NCI-H526 (cell line): ENCODE results near the gene CHEK2.
A peak's percentile ranks its signal among the peaks of the same experiment; 100 is the strongest.
"Not testable (repeated sequence)": the region's sequence is repeated elsewhere in the genome, so short reads cannot be mapped to it uniquely, and the experiment has no call there.

Experiments used
- DNase-seq, 2 experiments: peaks; one replicate each; lab custom pipeline; 2025; lab: John Stamatoyannopoulos, UW

The CHEK2 gene

DNA sequence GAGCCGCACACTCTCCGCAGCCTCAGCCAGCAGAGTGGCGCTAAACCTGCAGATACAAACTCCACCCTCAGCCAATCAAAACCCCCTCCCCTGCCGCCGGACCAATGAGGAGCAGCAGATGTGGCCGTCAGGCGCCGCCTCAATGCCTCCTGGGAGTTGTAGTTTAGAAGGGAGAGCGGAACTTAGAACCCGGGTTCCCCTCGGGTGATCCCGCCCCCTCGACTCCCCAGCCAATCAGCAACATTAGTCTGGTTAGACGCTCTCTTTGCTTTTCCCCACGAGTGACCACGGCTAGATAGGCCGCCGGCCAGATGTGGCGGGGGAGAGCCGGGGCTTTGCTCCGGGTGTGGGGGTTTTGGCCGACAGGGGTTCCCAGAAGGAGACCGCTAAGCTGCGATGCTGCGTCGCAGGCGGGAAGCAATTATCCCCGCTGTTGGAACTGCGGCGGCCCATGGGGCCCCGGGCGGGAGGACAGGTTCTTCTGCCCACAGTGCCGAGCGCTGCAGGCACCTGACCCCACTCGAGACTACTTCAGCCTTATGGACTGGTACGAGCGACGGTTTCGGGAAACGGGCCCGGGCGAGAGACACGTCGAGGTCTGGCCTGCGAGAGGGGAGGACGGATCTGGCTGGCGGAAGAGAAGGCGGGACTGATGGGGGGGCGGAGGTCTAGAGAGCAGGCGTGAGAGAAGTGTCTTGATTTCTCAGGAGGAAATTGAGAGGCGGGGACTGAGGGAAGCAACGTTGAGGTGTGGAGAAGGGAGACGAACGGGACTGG lies at the start of gene CHEK2, which contains the start of gene HSCB:
Gene CHEK2 (minus strand): TSS at position 36 of the 777 bp plus-strand sequence. CDS start 7,099 bp downstream, outside the sequence.
Gene HSCB (plus strand): TSS at position 255 of the 777 bp plus-strand sequence. CDS start 57 bp downstream, at position 312.
- DNase-seq = peak; percentile 96 to 97

DNA sequence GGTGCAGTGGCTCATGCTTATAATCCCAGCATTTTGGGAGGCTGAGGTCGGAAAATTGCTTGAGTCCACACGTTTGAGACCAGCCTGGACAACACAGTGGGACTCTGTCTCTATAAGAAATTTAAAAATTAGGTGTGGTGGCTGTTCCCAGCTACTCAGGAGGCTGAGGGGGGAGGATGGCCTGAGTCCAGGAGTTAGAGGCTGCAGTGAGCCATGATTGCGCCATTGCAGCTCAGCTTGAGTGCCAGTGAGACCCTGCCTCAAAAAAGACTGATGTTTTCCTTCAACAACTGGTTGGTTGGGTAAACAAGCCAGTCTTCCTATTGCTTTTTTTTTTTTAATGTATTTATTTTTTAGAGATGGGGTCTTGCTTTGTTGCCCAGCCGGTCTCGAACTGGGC lies 49.5 kb upstream of the CHEK2 start:
- DNase-seq = no peak

DNA sequence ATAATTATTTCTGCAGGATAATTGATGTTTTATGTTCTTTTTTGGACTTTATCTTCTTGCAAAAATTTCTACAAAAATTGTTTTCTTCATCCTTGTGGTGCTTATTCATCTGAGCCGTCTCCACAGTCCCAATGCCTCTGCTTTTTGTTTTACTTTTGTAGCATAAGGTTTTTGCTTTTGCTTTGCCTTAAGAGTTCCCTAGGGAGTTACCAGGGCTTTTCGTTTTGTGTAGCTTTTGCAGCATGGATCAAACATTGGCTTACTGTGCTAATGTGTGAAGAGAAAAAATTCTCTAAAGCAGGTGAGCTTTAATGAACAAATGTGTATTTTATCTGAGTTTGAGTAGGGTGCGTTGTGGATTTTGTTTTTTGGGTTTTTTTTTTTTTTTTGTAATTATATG lies 47.0 kb upstream of the CHEK2 start:
- no peak for DNase-seq

DNA sequence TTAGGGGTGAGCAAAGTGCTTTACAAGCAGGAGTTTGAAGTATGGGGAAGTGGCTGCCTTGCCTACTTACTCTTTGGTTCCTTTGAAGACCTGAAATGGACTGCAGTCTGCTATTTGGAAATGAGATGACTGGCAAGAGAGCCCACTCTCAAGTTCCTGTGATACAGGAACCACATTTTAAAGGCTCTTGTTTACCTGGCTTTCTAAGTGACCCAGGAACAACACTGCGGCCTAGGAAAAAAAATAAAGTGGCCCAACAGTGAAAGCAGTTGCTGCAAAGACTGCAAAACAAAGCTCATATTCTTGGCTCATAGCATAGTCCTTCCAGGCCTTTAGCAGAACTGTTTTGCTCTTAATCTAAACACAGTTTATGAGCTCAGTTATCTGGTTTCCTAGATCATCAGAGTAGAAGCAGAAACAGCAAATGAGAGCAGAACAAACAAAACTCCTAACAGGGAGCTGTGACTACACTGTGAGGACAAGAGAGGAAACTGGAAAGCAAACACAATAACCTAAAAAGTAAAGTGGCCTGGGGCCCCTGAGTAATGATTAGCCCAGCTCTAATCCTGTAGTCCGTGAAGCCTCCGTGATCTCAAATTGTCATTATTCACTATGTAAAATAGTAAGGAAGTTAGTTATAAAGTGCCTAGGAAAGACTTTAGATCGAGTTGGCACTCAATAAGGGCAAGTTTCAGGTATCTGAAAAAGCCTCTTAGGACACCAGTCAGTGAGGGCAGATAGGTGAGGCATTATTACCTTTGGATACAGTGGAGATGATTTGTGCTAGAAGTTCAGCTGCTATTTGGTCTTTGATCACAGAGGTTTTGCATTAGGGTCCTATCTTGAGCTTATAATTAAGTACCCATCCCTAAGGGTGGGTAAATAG lies 42.4 kb upstream of the CHEK2 start:
- no peak for DNase-seq

DNA sequence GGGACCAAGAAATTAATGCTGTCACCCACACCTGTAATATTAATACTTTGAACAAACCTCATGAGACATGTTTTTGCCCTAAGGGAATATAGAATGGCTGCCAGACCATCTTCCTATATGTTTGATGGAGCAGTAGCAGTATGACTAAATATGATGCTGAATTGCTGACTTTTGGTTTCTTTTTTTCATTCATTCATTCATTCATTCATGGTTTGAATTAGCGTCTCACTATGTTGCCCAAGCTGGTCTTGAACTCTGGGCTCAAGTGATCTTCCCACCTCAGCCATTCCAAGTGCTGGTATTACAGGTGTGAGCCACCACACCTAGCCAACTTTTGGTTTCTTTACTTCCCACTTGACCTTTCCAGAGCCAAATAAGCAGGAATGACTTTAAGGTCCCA lies 38.7 kb upstream of the CHEK2 start:
- DNase-seq = no peak

DNA sequence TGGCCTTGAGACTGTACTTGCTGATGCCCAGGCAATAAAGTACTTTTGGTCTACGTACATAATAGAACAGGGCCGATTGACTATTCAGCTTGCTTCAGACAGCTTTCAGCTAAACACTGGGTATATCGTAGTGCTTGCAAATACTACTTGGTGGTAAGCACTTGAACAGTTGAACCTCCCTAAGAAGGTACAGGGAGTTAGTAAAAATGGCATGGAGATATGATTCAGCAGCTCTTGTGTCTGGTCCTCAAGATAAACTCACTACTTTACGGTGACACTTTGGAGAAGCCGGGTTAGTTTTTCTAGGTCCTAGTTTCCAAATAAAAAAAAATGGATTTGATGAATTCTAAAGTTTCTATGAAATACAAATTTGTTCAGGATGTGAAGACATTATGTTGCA lies 38.2 kb upstream of the CHEK2 start:
- DNase-seq = no peak

DNA sequence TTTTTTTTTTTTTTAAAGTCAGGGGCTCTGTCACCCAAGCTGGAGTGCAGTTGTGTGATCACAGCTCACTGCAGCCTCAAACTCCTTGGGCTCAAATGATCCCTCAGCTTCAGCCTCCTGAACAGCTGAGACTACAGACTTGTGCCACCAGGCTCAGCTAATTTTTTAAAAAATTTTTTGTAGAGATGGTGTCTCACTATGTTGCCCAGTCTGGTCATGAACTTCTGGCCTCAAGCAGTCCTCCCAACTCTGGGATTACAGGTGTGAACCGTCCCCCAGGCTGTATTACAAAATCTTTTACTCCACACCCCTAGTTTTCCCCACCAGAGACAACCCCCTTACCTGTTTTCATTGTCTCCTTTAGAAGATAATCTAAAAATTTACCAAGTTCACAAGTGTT lies 32.8 kb upstream of the CHEK2 start:
- DNase-seq = no peak

DNA sequence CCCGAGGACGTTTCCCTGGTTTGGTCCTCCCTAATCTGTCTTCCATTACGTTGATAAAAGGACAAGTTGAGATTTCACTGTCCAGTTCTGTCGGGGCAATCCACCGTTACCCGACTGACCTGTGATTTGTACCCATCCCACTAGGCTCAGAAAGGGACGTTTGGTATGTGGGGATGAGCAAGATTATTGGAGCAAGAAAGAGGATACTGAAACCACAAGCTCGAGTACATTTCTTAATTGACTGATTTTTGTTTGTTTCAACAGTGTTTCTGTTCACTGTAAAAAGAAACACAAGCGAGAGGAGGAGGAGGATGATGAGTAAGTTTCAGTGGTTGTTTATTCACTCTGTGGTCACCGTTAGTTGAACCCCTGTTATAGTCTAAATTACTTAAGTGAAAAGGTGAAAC lies 31.8 kb upstream of the CHEK2 start:
- no peak for DNase-seq

DNA sequence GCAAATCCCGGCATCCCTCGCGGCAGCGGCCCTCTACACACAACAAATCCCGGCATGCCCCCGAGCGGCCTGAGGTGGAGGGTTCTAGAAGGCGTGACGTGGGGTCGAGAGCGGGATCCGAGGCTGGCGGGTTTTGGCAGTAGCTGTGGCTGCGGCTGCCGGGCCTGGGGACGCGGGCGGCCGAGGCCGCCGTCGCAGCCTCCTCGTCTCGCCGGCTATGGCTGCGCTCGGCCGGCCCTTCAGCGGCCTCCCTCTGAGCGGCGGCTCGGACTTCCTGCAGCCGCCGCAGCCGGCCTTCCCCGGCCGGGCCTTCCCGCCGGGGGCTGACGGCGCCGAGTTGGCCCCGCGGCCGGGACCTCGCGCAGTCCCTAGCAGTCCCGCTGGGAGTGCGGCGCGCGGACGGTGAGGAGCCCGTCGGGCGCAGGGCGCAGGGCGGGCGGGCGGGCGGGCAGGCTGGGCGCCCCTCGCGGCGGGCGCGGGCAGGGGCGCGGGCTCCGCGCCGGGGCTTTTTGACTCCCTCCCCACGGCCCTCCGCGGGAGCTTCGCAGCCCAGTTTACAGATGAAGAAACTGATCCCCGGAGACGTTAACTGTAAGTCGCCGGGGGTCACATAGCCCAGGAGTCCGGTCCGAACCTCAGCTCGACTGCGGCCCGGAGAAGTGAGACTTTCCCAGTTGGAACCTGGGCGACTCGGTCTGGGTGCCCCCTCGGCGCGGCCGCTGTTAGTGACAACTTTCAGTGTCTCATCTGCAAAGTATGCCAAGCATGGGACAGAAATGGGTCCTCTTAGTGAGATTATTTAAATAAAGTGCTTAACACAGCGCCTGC lies 31.2 kb upstream of the CHEK2 start, which contains the start of gene CCDC117:
Gene CCDC117 (plus strand): TSS at position 63 of the 828 bp plus-strand sequence. CDS start 155 bp downstream, at position 218.
- DNase-seq = peak; percentile 79 to 92

DNA sequence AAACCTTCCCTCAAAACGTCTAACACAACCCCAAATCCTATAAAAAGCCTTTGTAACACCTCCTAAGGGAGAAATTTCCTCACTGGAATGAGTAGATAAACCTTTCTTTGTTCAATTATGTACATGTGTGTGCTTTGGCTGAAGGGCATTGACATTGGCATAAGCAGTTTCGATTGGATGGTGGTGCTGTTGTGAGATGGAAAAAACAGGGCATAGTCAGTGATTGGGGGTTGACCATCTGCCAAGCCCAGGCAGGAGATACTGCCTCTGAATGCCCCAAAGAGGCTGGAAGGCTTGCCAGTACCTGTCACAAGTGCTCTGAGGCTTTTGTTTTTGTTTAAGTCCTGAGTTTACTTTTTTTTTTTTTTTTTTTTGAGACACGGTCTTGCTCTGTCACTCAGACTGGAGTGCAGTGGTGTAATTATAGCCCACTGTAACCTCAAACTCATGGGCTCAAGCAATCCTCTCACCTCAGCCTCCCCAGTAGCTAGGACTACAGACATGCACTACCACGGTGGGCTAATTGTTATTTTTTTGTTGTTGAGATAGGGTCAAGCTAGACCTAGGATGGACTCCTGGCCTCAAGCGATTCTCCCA lies 29.7 kb upstream of the CHEK2 start:
- no peak for DNase-seq

DNA sequence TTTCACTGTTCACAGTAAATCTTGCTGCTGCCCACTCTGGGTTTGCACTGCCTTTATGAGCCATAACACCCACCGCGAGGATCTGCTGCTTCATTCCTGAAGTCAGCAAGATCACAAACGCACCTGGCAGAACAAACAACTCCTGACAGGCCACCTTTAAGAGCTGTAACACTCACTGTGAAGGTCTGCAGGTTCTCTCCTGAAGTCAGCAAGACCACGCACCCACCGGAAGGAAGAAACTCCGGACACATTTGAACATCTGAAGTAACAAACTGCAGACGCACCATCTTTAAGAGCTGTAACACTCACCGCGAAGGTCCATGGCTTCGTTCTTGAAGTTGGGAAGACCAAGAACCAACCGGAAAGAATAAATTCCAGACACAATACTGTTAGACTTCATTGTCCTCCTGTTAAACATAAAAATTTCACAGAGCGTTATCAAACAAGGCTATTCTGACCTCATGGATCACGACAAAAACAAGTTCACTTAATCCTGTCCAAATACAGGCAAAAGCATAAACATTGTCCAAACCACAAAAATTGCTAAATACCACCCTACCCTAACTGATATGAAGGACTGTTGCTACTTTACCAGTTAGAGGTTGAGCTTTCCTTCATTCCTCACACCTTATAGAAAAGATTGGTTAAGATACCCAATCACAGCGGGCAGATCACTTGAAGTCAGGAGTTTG lies 27.9 kb upstream of the CHEK2 start:
- no peak for DNase-seq

DNA sequence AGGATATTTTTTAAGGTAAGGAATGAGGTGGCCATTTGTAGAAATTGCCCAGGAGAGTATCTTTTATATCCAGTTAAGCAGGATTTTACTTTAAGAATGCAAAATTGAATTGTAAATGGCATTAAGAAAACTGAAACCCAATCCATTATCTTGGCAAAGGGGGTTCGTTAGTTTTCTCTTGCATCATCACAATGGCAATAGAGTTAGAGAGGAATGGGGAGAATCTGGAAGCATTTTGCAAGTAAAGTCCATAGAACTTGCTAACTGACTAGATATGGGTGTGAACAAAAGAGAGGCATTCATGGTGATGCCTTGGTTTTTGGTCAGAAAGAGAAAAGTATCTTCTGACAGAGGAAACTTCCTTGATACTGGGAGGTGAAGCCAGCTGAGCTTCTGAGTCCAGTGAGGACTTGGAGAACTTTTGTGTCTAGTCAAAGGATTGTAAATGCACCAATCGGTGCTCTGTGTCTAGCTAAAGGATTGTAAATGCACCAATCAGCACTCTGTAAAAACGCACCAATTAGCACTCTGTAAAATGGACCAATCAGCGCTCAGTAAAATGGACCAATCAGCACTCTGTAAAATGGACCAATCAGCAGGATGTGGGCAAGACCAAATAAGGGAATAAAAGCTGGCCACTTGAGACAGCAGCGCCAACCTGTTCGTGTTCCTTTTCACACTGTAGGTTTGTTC lies 27.2 kb upstream of the CHEK2 start:
- DNase-seq = no peak

DNA sequence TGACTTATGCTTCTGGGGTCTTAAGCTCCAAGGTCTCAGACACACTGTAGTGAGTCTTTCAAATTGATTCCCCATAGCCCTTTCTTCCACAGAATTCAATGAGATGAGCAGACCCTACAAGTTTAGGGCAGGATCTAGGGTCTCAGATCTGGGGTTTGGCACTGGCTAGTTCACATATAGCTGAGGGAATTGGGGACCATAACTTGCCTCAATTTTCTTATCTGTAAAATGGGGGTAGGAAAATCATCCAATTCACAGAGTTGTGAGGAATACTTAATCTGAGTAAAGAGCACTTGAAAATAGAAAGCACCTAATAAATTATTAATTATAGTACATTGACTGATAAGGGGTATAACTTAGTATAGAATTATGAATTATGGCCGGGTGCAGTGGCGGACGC lies 25.0 kb upstream of the CHEK2 start:
- DNase-seq = no peak

DNA sequence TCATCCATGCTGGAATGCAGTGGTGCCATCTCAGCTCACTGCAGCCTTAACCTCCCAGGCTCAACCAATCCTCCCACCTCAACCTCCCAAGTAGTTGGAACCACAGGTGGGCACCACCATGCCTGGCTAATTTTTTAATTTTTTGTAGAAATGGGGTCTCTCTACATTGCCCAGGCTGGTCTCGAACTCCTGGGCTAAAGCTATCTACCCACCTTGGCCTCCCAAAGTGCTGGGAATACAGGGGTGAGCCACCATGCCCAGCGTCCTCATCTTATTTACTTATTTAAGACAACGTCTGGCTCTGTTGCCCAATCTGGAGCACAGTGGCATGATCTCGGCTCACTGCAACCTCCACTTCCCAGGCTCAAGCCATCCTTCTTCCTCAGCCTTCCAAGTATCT lies 20.4 kb upstream of the CHEK2 start:
- not testable (repeated sequence) for DNase-seq

DNA sequence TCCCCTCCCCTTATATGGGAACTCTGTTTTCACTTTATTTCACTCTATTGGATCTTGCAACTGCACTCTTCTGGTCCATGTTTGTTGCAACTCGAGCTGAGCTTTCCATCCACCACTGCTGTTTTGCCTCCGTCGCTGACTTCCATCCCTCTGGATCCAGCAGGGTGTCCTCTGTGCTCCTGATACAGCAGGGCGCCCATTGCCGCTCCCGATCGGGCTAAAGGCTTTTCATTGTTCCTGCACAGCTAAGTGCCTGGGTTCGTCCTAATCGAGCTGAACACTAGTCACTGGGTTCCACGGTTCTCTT lies 19.8 kb upstream of the CHEK2 start:
- no peak for DNase-seq

DNA sequence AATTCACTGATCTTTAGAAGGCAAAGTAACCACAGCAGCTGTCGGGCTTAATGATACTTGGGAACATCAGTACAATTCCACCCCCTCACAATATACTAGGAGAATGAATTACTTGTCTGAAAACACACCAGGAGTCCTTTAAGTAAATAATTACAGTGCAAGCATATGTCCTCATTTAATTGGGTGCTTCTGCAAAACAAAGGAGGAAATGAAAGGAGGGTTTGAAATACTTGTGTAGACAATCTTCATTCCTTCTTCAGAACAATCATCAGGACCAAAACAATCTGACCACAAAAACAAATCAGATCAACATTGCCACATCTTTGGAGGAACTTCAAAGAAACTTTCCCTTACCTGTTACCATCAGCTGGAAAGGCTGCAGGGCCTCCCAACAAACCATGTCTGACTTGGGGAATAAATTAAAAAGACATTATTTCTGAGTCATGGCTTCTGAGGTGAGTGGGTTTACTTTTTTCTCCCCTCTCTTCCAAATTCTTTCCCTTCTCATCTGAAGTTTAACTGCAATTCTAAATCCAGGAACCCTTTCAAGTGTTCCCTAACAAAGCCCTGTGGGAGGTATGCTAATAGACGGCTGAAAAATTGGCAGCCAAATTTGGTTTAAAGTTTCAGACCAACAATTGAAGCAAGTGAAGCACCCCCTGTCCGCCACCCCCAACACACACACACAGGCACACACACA lies 18.4 kb upstream of the CHEK2 start:
- DNase-seq = no peak

DNA sequence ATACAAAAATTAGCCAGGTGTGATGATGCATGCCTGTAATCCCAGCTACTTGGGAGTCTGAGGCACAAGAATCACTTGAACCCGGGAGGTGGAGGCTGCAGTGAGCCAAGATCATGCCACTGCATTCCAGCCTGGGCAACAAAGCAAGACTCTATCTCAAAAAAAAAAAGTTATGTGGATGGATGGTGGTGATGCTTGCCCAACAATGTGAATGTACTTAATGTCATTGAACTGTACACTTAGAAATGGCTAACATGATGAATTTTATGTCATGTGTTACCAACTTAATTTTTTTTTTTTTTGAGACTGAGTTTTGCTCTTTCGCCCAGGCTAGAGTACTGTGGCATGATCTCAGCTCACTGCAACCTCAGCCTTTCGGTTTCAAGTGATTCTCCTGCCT lies 12.9 kb upstream of the CHEK2 start:
- DNase-seq = not testable (repeated sequence)

DNA sequence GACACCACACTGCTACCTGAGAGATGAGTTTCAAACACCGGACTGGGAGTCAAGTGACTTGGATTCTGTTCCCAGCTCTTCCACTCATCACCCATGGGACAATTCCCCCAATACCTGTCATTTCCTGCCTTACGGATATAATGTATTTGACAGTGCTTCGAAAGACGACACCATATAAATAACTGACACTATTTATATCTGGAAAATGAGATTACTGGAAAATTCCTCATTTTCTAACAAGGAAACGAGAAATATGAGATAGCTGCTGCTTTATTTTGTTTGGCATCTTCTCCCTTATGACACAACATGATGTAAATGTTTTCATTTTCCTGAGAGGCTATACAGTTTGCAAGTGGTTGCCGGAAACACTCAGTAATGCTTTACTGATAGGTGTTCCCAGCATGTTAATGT lies 8.9 kb upstream of the CHEK2 start:
- DNase-seq = no peak

DNA sequence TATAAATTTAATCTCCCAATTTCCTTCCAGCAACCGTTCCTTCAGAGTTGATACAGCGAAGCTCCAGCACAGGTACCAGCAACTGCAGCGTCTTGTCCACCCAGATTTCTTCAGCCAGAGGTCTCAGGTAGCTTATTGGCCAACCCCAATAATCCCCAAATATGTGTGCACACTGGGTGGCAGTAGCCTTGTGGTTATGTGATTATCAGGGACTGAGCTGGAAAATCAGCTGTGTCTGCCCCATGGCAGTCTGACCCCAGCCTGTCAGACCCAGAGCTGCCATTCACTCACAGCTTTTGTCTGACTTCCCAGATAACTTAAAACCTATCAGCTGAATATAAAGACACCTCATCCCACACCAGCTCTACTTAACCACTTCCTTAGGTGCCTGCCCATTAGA lies 2.2 kb upstream of the CHEK2 start:
- no peak for DNase-seq

DNA sequence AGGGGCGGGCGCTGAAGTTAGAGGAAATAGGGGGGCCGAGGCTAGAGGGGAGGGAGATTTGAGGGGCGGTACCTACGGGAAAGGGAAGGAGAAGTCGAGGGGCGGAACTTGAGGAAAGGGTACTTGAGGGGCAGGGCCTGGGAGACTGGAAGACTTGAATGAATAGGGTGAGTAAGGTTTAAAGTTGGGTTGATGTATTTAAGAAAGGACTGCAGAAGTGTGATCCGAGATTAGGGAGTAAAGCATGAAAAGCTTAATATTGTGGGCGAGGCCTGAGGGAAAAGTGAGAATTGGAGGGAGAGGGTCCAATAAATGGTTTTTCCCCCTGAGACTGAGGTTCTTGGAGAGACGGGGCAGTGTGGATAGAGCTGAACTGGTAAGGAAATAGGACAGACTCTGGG lies 942 bp upstream of the CHEK2 start:
- no peak for DNase-seq
